ENCODE results near the gene CTNNA1. TPM values are rescaled to one million over a fixed set of nuclear protein-coding genes. Genes with fewer than 3 reads are reported as not detected.
A peak's percentile ranks its signal among the peaks of the same experiment; 100 is the strongest.
"Not testable (repeated sequence)": the region's sequence is repeated elsewhere in the genome, so short reads cannot be mapped to it uniquely, and the experiment has no call there.

The CTNNA1 gene
- total and polyA plus RNA-seq, 2 donors from 2014 or later, result 177 to 463 TPM

DNA sequence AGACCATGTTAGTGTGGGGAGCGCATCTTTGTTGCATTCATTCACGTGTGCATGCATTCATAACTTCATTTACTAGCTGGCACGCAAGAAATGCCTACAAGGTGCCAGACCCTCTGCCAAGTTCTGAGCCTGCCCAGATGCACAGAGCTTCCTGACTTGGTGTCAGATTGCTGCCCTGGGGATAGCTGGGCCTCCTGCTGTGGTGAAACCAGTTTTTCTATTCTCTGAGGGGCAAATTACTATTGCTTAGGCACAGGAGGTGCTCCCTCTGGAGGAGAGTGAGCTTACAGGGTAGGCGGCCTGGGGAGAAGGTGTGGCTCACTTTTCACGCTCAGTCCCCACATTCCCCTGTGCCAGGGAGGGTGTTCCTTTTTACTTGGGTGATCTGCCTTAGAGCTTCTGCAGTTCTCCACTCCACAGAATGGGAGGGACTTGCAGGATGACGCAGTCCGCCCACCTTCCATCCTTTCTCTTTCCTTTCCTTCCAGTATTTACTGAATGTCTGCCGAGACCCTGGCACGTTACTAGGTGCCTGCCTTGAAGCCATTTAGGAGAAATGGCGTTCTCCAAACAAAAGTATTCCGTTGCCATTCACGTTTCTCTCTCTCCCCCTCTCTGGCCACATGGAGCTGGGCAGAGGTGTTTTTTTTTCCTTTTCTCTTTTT is 27.9 kb upstream of the CTNNA1 start:
- no peak for FAIRE-seq
- intact Hi-C loops (cut with DNase I), result no loop called here
- H3K27ac ChIP-seq (ENCODE audit: low read depth in 2 of 2, low read length in 2 of 2), result peak overlapping the region in 1 of 2 donors; percentile 77

DNA sequence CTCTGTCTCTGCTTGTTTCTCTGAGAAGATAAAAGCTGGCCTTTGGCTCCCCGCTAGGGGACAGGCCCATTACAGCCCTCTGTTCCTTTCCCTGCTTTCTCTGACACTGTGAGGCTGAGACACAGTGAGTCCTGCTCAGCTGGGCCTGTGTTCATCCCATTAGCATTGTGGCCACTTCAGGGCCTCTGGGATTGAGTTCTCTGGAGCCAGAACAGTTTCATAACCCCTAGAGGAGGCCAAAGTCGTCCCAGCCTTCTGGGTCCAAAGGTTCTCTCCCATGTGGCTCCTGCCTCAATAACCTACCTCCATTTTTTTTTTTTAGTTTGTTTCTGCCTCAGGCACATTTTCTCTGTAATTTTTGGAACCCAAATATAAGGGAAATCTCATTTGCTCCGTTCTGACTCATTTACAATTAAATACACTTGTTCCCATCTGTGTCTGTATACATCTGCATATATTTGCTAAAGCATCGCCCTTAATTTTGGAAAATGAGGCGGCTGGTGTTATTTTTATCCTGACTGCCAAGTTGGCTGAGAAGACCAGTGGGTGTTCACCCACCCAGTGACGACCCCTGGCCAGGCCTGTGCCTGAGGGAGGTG is 27.3 kb upstream of the CTNNA1 start:
- H3K4me1 ChIP-seq (ENCODE audit: control insufficient read depth in 2 of 3, insufficient read depth in 2 of 3, low read depth in 1 of 3, low read length in 3 of 3), result peaks cover 0 to 10% (median 10%) of the 10 kb centered on the region in 3 donors
- H3K4me3 ChIP-seq (ENCODE audit: low read length in 3 of 3), result no peak overlapping the region
- no peaks in the 10 kb centered on the region for H3K9me3 ChIP-seq (ENCODE audit: control insufficient read depth in 2 of 3, insufficient read depth in 1 of 3, low read length in 3 of 3)
- no peaks in the 10 kb centered on the region for H3K27me3 ChIP-seq (ENCODE audit: control insufficient read depth, insufficient read depth, low read length)
- FAIRE-seq (no peak), DNase-seq (peak in 2 of 5 donors; percentile 31 to 32)
- intact Hi-C loops (cut with DNase I), result no loop called here
- no peak overlapping the region for H3K9ac ChIP-seq (ENCODE audit: low read length in 3 of 3)
- H3K36me3 ChIP-seq (ENCODE audit: control insufficient read depth in 2 of 3, insufficient read depth in 3 of 3, low read length in 3 of 3), result no peaks in the 10 kb centered on the region
- TF ChIP-seq, protein P1, sequence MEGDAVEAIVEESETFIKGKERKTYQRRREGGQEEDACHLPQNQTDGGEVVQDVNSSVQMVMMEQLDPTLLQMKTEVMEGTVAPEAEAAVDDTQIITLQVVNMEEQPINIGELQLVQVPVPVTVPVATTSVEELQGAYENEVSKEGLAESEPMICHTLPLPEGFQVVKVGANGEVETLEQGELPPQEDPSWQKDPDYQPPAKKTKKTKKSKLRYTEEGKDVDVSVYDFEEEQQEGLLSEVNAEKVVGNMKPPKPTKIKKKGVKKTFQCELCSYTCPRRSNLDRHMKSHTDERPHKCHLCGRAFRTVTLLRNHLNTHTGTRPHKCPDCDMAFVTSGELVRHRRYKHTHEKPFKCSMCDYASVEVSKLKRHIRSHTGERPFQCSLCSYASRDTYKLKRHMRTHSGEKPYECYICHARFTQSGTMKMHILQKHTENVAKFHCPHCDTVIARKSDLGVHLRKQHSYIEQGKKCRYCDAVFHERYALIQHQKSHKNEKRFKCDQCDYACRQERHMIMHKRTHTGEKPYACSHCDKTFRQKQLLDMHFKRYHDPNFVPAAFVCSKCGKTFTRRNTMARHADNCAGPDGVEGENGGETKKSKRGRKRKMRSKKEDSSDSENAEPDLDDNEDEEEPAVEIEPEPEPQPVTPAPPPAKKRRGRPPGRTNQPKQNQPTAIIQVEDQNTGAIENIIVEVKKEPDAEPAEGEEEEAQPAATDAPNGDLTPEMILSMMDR (IDR thresholded peaks at IDR 0.05; ENCODE audit: borderline replicate concordance, extremely low read depth, insufficient read depth), result no peak
- H3K27ac ChIP-seq (ENCODE audit: low read depth in 2 of 2, low read length in 2 of 2), result peak overlapping the region in 1 of 2 donors; percentile 77

More for the DNA sequence above, 27.9 kb upstream of the CTNNA1 start:
- H3K9me3 ChIP-seq (ENCODE audit: control insufficient read depth in 2 of 3, insufficient read depth in 1 of 3, low read length in 3 of 3), result no peaks in the 10 kb centered on the region
- H3K4me3 ChIP-seq (ENCODE audit: low read length in 3 of 3), result no peak overlapping the region
- peak; percentile 67 to 84 (median 72) for DNase-seq
- no peak overlapping the region for H3K9ac ChIP-seq (ENCODE audit: low read length in 3 of 3)
- H3K27me3 ChIP-seq (ENCODE audit: control insufficient read depth, insufficient read depth, low read length), result no peaks in the 10 kb centered on the region
- H3K36me3 ChIP-seq (ENCODE audit: control insufficient read depth in 2 of 3, insufficient read depth in 3 of 3, low read length in 3 of 3), result no peaks in the 10 kb centered on the region
- peaks cover 0 to 10% (median 10%) of the 10 kb centered on the region in 3 donors for H3K4me1 ChIP-seq (ENCODE audit: control insufficient read depth in 2 of 3, insufficient read depth in 2 of 3, low read depth in 1 of 3, low read length in 3 of 3)
- TF ChIP-seq, protein P1 (IDR thresholded peaks at IDR 0.05; ENCODE audit: borderline replicate concordance, extremely low read depth, insufficient read depth), result no peak

DNA sequence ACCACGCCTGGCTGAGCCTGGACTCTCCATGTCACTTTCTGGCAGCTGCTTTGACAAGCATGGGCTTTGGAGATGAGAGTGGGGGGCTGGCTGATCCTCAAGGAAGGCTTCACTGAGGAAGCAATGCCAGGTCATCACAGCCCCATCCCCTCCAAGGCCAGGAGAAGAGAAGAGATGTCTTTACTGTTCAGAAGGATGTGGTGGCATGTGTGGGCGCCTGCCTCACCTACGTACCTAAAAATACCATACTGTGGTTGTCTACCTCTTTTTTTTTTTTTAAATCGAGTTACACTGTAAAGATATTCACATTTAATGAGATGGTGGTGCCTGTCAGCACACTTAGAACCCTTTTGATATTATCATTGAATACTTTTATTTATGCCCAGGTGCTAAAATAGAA is 26.4 kb upstream of the CTNNA1 start:
- no peak overlapping the region for H3K4me3 ChIP-seq (ENCODE audit: low read length in 3 of 3)
- H3K27me3 ChIP-seq (ENCODE audit: control insufficient read depth, insufficient read depth, low read length), result no peaks in the 10 kb centered on the region
- DNase-seq, result no peak
- no peak overlapping the region for H3K9ac ChIP-seq (ENCODE audit: low read length in 3 of 3)
- peaks cover 0 to 10% (median 10%) of the 10 kb centered on the region in 3 donors for H3K4me1 ChIP-seq (ENCODE audit: control insufficient read depth in 2 of 3, insufficient read depth in 2 of 3, low read depth in 1 of 3, low read length in 3 of 3)
- no peak for FAIRE-seq
- H3K27ac ChIP-seq (ENCODE audit: low read depth in 2 of 2, low read length in 2 of 2), result no peak overlapping the region
- no peaks in the 10 kb centered on the region for H3K36me3 ChIP-seq (ENCODE audit: control insufficient read depth in 2 of 3, insufficient read depth in 3 of 3, low read length in 3 of 3)
- intact Hi-C loops (cut with DNase I), result no loop called here
- TF ChIP-seq, protein P1 (IDR thresholded peaks at IDR 0.05; ENCODE audit: borderline replicate concordance, extremely low read depth, insufficient read depth), result no peak
- no peaks in the 10 kb centered on the region for H3K9me3 ChIP-seq (ENCODE audit: control insufficient read depth in 2 of 3, insufficient read depth in 1 of 3, low read length in 3 of 3)

DNA sequence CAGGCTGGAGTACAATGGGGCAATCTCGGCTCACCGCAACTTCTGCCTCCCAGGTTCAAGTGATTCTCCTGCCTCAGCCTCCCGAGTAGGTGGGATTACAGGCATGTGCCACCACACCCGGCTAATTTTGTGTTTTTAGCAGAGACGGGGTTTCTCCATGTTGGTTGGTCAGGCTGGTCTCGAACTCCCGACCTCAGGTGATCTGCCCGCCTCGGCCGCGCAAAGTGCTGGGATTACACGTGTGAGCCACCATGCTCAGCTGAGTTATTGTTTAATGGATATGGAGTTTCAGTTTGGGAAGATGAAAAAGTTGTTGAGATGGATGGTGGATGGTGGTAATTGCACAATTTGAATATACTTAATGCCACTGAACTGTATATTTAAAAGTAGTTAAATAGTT is 22.7 kb upstream of the CTNNA1 start:
- H3K27ac ChIP-seq (ENCODE audit: low read depth in 2 of 2, low read length in 2 of 2); FAIRE-seq; intact Hi-C loops (cut with DNase I); H3K27me3 ChIP-seq (ENCODE audit: control insufficient read depth, insufficient read depth, low read length); H3K9me3 ChIP-seq (ENCODE audit: control insufficient read depth in 2 of 3, insufficient read depth in 1 of 3, low read length in 3 of 3); H3K9ac ChIP-seq (ENCODE audit: low read length in 3 of 3); H3K4me3 ChIP-seq (ENCODE audit: low read length in 3 of 3); H3K36me3 ChIP-seq (ENCODE audit: control insufficient read depth in 2 of 3, insufficient read depth in 3 of 3, low read length in 3 of 3); H3K4me1 ChIP-seq (ENCODE audit: control insufficient read depth in 2 of 3, insufficient read depth in 2 of 3, low read depth in 1 of 3, low read length in 3 of 3); DNase-seq: not testable (repeated sequence)

Measured in kidney (tissue), 14 donors.